ENCODE data around the gene OR9A2. TPM values are rescaled to one million over a fixed set of nuclear protein-coding genes. Genes with fewer than 3 reads are reported as not detected.

The OR9A2 gene
- total RNA-seq, 1 experiment from 2014 or later: not detected

Other genes starting within 250 kb of the OR9A2 start
- 12.9 and 20.4 TPM in 2 replicates for gene EPHB6, start 172.1 kb downstream of the OR9A2 start, total RNA-seq (2014; rRNA removed; shearing (Covaris generic))
- not detected in 2 replicates for gene TRPV6, start 141.4 kb downstream of the OR9A2 start, total RNA-seq (2014; rRNA removed; shearing (Covaris generic))
- 0.06 TPM in 1 of 2 replicates, not detected in the other for gene TRPV5, start 93.4 kb downstream of the OR9A2 start, total RNA-seq (2014; rRNA removed; shearing (Covaris generic))
- gene LLCFC1, start 87.6 kb downstream of the OR9A2 start, total RNA-seq (2014; rRNA removed; shearing (Covaris generic)): not detected in 2 replicates
- gene KEL, start 64.8 kb downstream of the OR9A2 start, total RNA-seq (2014; rRNA removed; shearing (Covaris generic)): 0.36 TPM in 1 of 2 replicates, not detected in the other
- gene OR6V1, start 25.2 kb upstream of the OR9A2 start, total RNA-seq (2014; rRNA removed; shearing (Covaris generic)): not detected in 2 replicates
- not detected in 2 replicates for gene PIP, start 104.9 kb upstream of the OR9A2 start, total RNA-seq (2014; rRNA removed; shearing (Covaris generic))
- not detected in 2 replicates for gene TAS2R39, start 156.3 kb upstream of the OR9A2 start, total RNA-seq (2014; rRNA removed; shearing (Covaris generic))
- gene TAS2R40, start 194.9 kb upstream of the OR9A2 start, total RNA-seq (2014; rRNA removed; shearing (Covaris generic)): not detected in 2 replicates
- gene GSTK1, start 236.3 kb upstream of the OR9A2 start, total RNA-seq (2014; rRNA removed; shearing (Covaris generic)): 90.7 and 95.8 TPM in 2 replicates